Measurements from ENCODE around the gene LRRC28. TPM values are rescaled to one million over a fixed set of nuclear protein-coding genes. Genes with fewer than 3 reads are reported as not detected.

LRRC28 gene
- total RNA-seq, 2 experiments from 2014 or later = 15.2 to 18.2 TPM

GRCh38 chr15:99306694-99307338, 55.5 kb downstream of the LRRC28 start:
- ChIA-PET POLR2A (no interaction called here), CTCF (no interaction called here)
- H3K9me3 Mint-ChIP-seq (ENCODE audit: low read depth) = no peaks in the 10 kb centered on the region
- H3K36me3 Mint-ChIP-seq (ENCODE audit: low read depth) = no peaks in the 10 kb centered on the region
- intact Hi-C loops (cut with DNase I, micrococcal nuclease) = no loop called here
- no peaks in the 10 kb centered on the region for H3K27me3 Mint-ChIP-seq
- no peak for DNase-seq
- no peak for ATAC-seq
- no peak overlapping the region for H3K27ac Mint-ChIP-seq
- H3K4me3 Mint-ChIP-seq = no peak overlapping the region
- H3K4me1 Mint-ChIP-seq = no peaks in the 10 kb centered on the region

GRCh38 chr15:99307735-99308134, 56.5 kb downstream of the LRRC28 start:
- H3K36me3 Mint-ChIP-seq (ENCODE audit: low read depth) = peaks cover 4% of the 10 kb centered on the region
- H3K27me3 Mint-ChIP-seq = no peaks in the 10 kb centered on the region
- no peak overlapping the region for H3K27ac Mint-ChIP-seq
- intact Hi-C loops (cut with DNase I, micrococcal nuclease) = no loop called here
- H3K4me3 Mint-ChIP-seq = no peak overlapping the region
- peaks cover 2% of the 10 kb centered on the region for H3K9me3 Mint-ChIP-seq (ENCODE audit: low read depth)
- no peaks in the 10 kb centered on the region for H3K4me1 Mint-ChIP-seq
- no peak for ATAC-seq
- no peak for DNase-seq
- ChIA-PET CTCF (no interaction called here), POLR2A (no interaction called here)

- DNase-seq (no peak), ATAC-seq (no peak)
- Mint-ChIP-seq H3K9me3 (ENCODE audit: low read depth) (peaks cover 8% of the 10 kb centered on the region), H3K27ac (no peak overlapping the region), H3K27me3 (no peaks in the 10 kb centered on the region), H3K4me3 (no peak overlapping the region), H3K36me3 (ENCODE audit: low read depth) (peaks cover 12% of the 10 kb centered on the region), H3K4me1 (no peaks in the 10 kb centered on the region)
- POLR2A ChIA-PET = no interaction called here
- CTCF ChIA-PET = interaction anchor here (1.2 kb wide), 1 partner anchor 393 kb away, joined by 3 read pairs; no protein-coding TSS in a partner anchor
- intact Hi-C loops (cut with DNase I, micrococcal nuclease) = no loop called here
Measured at GRCh38 chr15:99310745-99311144, 59.5 kb downstream of the LRRC28 start.

- intact Hi-C loops (cut with DNase I, micrococcal nuclease) = no loop called here
- H3K4me3 Mint-ChIP-seq = no peak overlapping the region
- H3K27ac Mint-ChIP-seq = no peak overlapping the region
- POLR2A ChIA-PET = no interaction called here
- DNase-seq (no peak), ATAC-seq (no peak)
- H3K36me3 Mint-ChIP-seq (ENCODE audit: low read depth) = peaks cover 12% of the 10 kb centered on the region
- no peaks in the 10 kb centered on the region for H3K27me3 Mint-ChIP-seq
- no peaks in the 10 kb centered on the region for H3K4me1 Mint-ChIP-seq
- CTCF ChIA-PET = interaction anchor here (0.6 to 0.9 kb wide), 2 partner anchors 374 to 393 kb away, joined by 3 to 4 read pairs; no protein-coding TSS in a partner anchor
- H3K9me3 Mint-ChIP-seq (ENCODE audit: low read depth) = peaks cover 8% of the 10 kb centered on the region
Measured at GRCh38 chr15:99312228-99312627, 60.9 kb downstream of the LRRC28 start.

- Mint-ChIP-seq H3K36me3 (ENCODE audit: low read depth) (peaks cover 12% of the 10 kb centered on the region), H3K27ac (no peak overlapping the region), H3K4me1 (no peaks in the 10 kb centered on the region), H3K4me3 (no peak overlapping the region), H3K9me3 (ENCODE audit: low read depth) (peaks cover 8% of the 10 kb centered on the region), H3K27me3 (no peaks in the 10 kb centered on the region)
- POLR2A ChIA-PET = interaction anchor here (0.5 kb wide), 1 partner anchor 1043 kb away, joined by 6 read pairs; no protein-coding TSS in a partner anchor
- ATAC-seq (no peak), DNase-seq (no peak)
- CTCF ChIA-PET = interaction anchor here (0.6 to 1.7 kb wide), 3 partner anchors 374 to 392 kb away, joined by 3 to 5 read pairs (median 4); no protein-coding TSS in a partner anchor
- intact Hi-C loops (cut with DNase I, micrococcal nuclease) = no loop called here
Measured at GRCh38 chr15:99312794-99313193, 61.5 kb downstream of the LRRC28 start.

GRCh38 chr15:99315636-99316035, 64.4 kb downstream of the LRRC28 start:
- Mint-ChIP-seq H3K4me3 (no peak overlapping the region), H3K4me1 (no peaks in the 10 kb centered on the region), H3K9me3 (ENCODE audit: low read depth) (peaks cover 8% of the 10 kb centered on the region), H3K36me3 (ENCODE audit: low read depth) (peaks cover 12% of the 10 kb centered on the region), H3K27me3 (no peaks in the 10 kb centered on the region), H3K27ac (no peak overlapping the region)
- intact Hi-C loops (cut with DNase I, micrococcal nuclease) = no loop called here
- POLR2A ChIA-PET = no interaction called here
- CTCF ChIA-PET = interaction anchor here (0.9 kb wide), 1 partner anchor 354 kb away, joined by 3 read pairs; no protein-coding TSS in a partner anchor
- ATAC-seq = no peak
- DNase-seq = no peak

- Mint-ChIP-seq H3K27me3 (no peaks in the 10 kb centered on the region), H3K9me3 (ENCODE audit: low read depth) (no peaks in the 10 kb centered on the region), H3K27ac (no peak overlapping the region), H3K4me1 (peaks cover 8% of the 10 kb centered on the region), H3K4me3 (no peak overlapping the region), H3K36me3 (ENCODE audit: low read depth) (peaks cover under 1% of the 10 kb centered on the region)
- ATAC-seq (no peak), DNase-seq (no peak)
- POLR2A ChIA-PET = no interaction called here
- intact Hi-C loops (cut with DNase I, micrococcal nuclease) = no loop called here
- CTCF ChIA-PET = no interaction called here
Measured at GRCh38 chr15:99320374-99321215, 69.3 kb downstream of the LRRC28 start.

GRCh38 chr15:99321468-99321867, 70.2 kb downstream of the LRRC28 start:
- ChIA-PET CTCF (no interaction called here), POLR2A (no interaction called here)
- Mint-ChIP-seq H3K27ac (no peak overlapping the region), H3K36me3 (ENCODE audit: low read depth) (no peaks in the 10 kb centered on the region), H3K4me3 (no peak overlapping the region), H3K9me3 (ENCODE audit: low read depth) (no peaks in the 10 kb centered on the region), H3K4me1 (peaks cover 8% of the 10 kb centered on the region), H3K27me3 (no peaks in the 10 kb centered on the region)
- DNase-seq = no peak
- intact Hi-C loops (cut with DNase I, micrococcal nuclease) = no loop called here
- no peak for ATAC-seq

GRCh38 chr15:99322643-99323405, 71.5 kb downstream of the LRRC28 start:
- intact Hi-C loops (cut with DNase I, micrococcal nuclease) = no loop called here
- ATAC-seq (no peak), DNase-seq (no peak)
- H3K36me3 Mint-ChIP-seq (ENCODE audit: low read depth) = no peaks in the 10 kb centered on the region
- H3K4me1 Mint-ChIP-seq = peaks cover 8% of the 10 kb centered on the region
- CTCF ChIA-PET = interaction anchor here (0.6 kb wide), 1 partner anchor 11 kb away, joined by 5 read pairs; no protein-coding TSS in a partner anchor
- no peak overlapping the region for H3K4me3 Mint-ChIP-seq
- POLR2A ChIA-PET = no interaction called here
- H3K9me3 Mint-ChIP-seq (ENCODE audit: low read depth) = no peaks in the 10 kb centered on the region
- no peaks in the 10 kb centered on the region for H3K27me3 Mint-ChIP-seq
- no peak overlapping the region for H3K27ac Mint-ChIP-seq

- H3K27ac Mint-ChIP-seq = no peak overlapping the region
- CTCF ChIA-PET = interaction anchor here (0.9 to 1.7 kb wide), 4 partner anchors 37 to 380 kb away, joined by 3 to 7 read pairs (median 4); no protein-coding TSS in a partner anchor
- peak; percentile 87 for ATAC-seq
Measured at GRCh38 chr15:99324082-99324620, 72.9 kb downstream of the LRRC28 start.

GRCh38 chr15:99324700-99325099, 73.4 kb downstream of the LRRC28 start:
- peaks cover 8% of the 10 kb centered on the region for H3K4me1 Mint-ChIP-seq
- DNase-seq (no peak), ATAC-seq (no peak)
- ChIA-PET CTCF (interaction anchor here (0.9 to 1.7 kb wide), 4 partner anchors 38 to 380 kb away, joined by 3 to 7 read pairs (median 4); no protein-coding TSS in a partner anchor), POLR2A (no interaction called here)
- no peak overlapping the region for H3K4me3 Mint-ChIP-seq
- intact Hi-C loops (cut with DNase I, micrococcal nuclease) = loop anchor here in 1 of 2 experiments (2.0 kb wide), 1 partner anchor 46 kb away; no protein-coding TSS in a partner anchor
- H3K27ac Mint-ChIP-seq = no peak overlapping the region
- H3K36me3 Mint-ChIP-seq (ENCODE audit: low read depth) = no peaks in the 10 kb centered on the region
- no peaks in the 10 kb centered on the region for H3K27me3 Mint-ChIP-seq
- no peaks in the 10 kb centered on the region for H3K9me3 Mint-ChIP-seq (ENCODE audit: low read depth)

More at GRCh38 chr15:99324082-99324620, 72.9 kb downstream of the LRRC28 start:
- intact Hi-C loops (cut with DNase I, micrococcal nuclease) = loop anchor here in 1 of 2 experiments (2.0 kb wide), 1 partner anchor 45 kb away; no protein-coding TSS in a partner anchor
- DNase-seq = peak; percentile 19
- H3K4me1 Mint-ChIP-seq = peaks cover 8% of the 10 kb centered on the region
- H3K36me3 Mint-ChIP-seq (ENCODE audit: low read depth) = no peaks in the 10 kb centered on the region
- H3K9me3 Mint-ChIP-seq (ENCODE audit: low read depth) = no peaks in the 10 kb centered on the region
- no peak overlapping the region for H3K4me3 Mint-ChIP-seq
- H3K27me3 Mint-ChIP-seq = no peaks in the 10 kb centered on the region
- POLR2A ChIA-PET = interaction anchor here (0.7 kb wide), 1 partner anchor 48 kb away, joined by 4 read pairs; no protein-coding TSS in a partner anchor

Data from activated CD4-positive, alpha-beta T cell treated with anti-CD3 and anti-CD28 coated beads for 36 hours (primary cell).